A549 (cell line): Measurements from ENCODE around the gene BCL2L11. TPM values are rescaled to one million over a fixed set of nuclear protein-coding genes. Genes with fewer than 3 reads are reported as not detected.

Experiments
- ATAC-seq, 2 experiments: fragments of 200-7000 bp in 1 of 2; fragments of >200 bp in 1 of 2; cut with Nextera tagmentation in 1 of 2; cut with Tn5 transposase in 1 of 2; 3 replicates each; pipeline versions ENCODE4 v1.8.0 to v1.9.1; 2018 to 2020; ENCODE audit warnings: mild to moderate bottlenecking in 1 of 2, moderate library complexity in 1 of 2
- CTCF ChIA-PET: fragments of 300-600 bp; sonication (Branson Sonifier 250); formaldehyde crosslinking; extraction: SDS; loops from one replicate; lab custom pipeline; 2021; ENCODE audit warnings: antibody characterized with exemption, inconsistent platforms; lab: Yijun Ruan, JAX
- POLR2A ChIA-PET: fragments of 350-600 bp; formaldehyde crosslinking; extraction: SDS; loops from one replicate; lab custom pipeline; 2021; ENCODE audit warnings: antibody characterized with exemption, inconsistent platforms; lab: Yijun Ruan, JAX
- DNase-seq, 2 experiments: peaks; one replicate each; pipeline versions ENCODE4 v3.0.0 to v3.0.0-alpha.2; 2011 to 2016; ENCODE audit warnings: low read depth in 1 of 2, low spot score in 1 of 2
- FAIRE-seq: peaks from 2 replicates; lab custom pipeline; 2011; peaks lifted over from hg19 to GRCh38; lab: Jason Lieb, UNC
- H3K27ac ChIP-seq, 2 experiments: fragments of >200 bp; sonication (Bioruptor Twin); formaldehyde crosslinking; 3 replicates each; pipeline ENCODE4 v1.5.1; 2016 to 2017
- H3K4me1 ChIP-seq: fragments of >200 bp; sonication (Bioruptor Twin); formaldehyde crosslinking; 3 replicates; pipeline ENCODE4 v1.6.1; 2016
- H3K4me2 ChIP-seq: fragments of >200 bp; sonication (Bioruptor Twin); formaldehyde crosslinking; 3 replicates; pipeline ENCODE4 v1.6.1; 2016
- H3K4me3 ChIP-seq: fragments of >200 bp; sonication (Bioruptor Twin); formaldehyde crosslinking; 3 replicates; pipeline ENCODE4 v1.5.1; 2016
- H3K9me3 ChIP-seq: fragments of >200 bp; sonication (Bioruptor Twin); formaldehyde crosslinking; 3 replicates; pipeline ENCODE4 v1.6.1; 2016
- CTCF ChIP-seq: fragments of >200 bp; sonication (Bioruptor Twin); formaldehyde crosslinking; IDR thresholded peaks from 3 replicates; pipeline ENCODE4 v1.5.1; 2016
- ELK1 ChIP-seq: fragments of 150-350 bp; IDR thresholded peaks from 2 replicates; pipeline ENCODE4 v1.6.1; 2014; ENCODE audit warnings: low read depth, mild to moderate bottlenecking, low read length
- FOSB ChIP-seq: fragments of 250-450 bp; sonication (Bioruptor Pico); IDR thresholded peaks from 2 replicates; pipeline ENCODE4 v1.5.0; 2020; ENCODE audit warnings: mild to moderate bottlenecking, moderate library complexity
- FOSL2 ChIP-seq, 2 experiments: fragments of 450-650 bp in 1 of 2; fragments of >200 bp in 1 of 2; sonication (Bioruptor Twin) in 1 of 2; formaldehyde crosslinking; IDR thresholded peaks; 2 replicates each; pipeline versions ENCODE4 v1.5.0 to v1.6.1; 2016 to 2020; ENCODE audit warnings: mild to moderate bottlenecking in 1 of 2, moderate library complexity in 1 of 2
- GATA3 ChIP-seq: IDR thresholded peaks from 2 replicates; pipeline ENCODE4 v1.6.1; 2012; ENCODE audit warnings: borderline replicate concordance
- HOXB13 ChIP-seq: fragments of 250-450 bp; sonication (Bioruptor Pico); IDR thresholded peaks from 2 replicates; pipeline ENCODE4 v1.5.0; 2020; ENCODE audit warnings: low read depth, mild to moderate bottlenecking, moderate library complexity
- JUN ChIP-seq, 2 experiments: fragments of >200 bp; sonication (Bioruptor Twin); formaldehyde crosslinking; IDR thresholded peaks; 2 replicates in 1 of 2; 3 replicates in 1 of 2; pipeline ENCODE4 v1.6.1; 2016 to 2017
- JUNB ChIP-seq: fragments of >200 bp; sonication (Bioruptor Twin); formaldehyde crosslinking; IDR thresholded peaks from 2 replicates; pipeline ENCODE4 v1.6.1; 2016
- KDM1A ChIP-seq: fragments of 200-600 bp; sonication (generic); IDR thresholded peaks from 2 replicates; pipeline ENCODE4 v1.6.1; 2016; ENCODE audit warnings: low read depth, mild to moderate bottlenecking
- KDM5A ChIP-seq: fragments of 200-600 bp; sonication (generic); IDR thresholded peaks from 2 replicates; pipeline ENCODE4 v1.6.1; 2016; ENCODE audit warnings: antibody characterized with exemption, mild to moderate bottlenecking
- MAFK ChIP-seq: fragments of 450-650 bp; IDR thresholded peaks from 2 replicates; pipeline ENCODE4 v1.6.1; 2014; ENCODE audit not compliant: partially characterized antibody
- NFE2L2 ChIP-seq: fragments of 150-350 bp; conservative IDR thresholded peaks from 2 replicates; pipeline ENCODE4 v1.6.1; 2014; ENCODE audit warnings: low read length
- NPAS2 ChIP-seq: fragments of 250-450 bp; sonication (Bioruptor Pico); IDR thresholded peaks from 2 replicates; pipeline ENCODE4 v1.8.0; 2022; ENCODE audit warnings: mild to moderate bottlenecking, moderate library complexity, borderline replicate concordance
- NR3C1 ChIP-seq: fragments of >200 bp; sonication (Bioruptor Twin); formaldehyde crosslinking; IDR thresholded peaks from 3 replicates; pipeline ENCODE4 v1.6.1; 2017
- POLR2AphosphoS2 ChIP-seq: conservative IDR thresholded peaks from 2 replicates; pipeline ENCODE4 v1.6.1; 2012; ENCODE audit warnings: low read length, improper control_type of control experiment, inconsistent platforms
- RAD21 ChIP-seq, 2 experiments: fragments of >200 bp in 1 of 2; sonication (Bioruptor Twin) in 1 of 2; formaldehyde crosslinking in 1 of 2; IDR thresholded peaks in 1 of 2; conservative IDR thresholded peaks in 1 of 2; 2 replicates in 1 of 2; 3 replicates in 1 of 2; pipeline ENCODE4 v1.6.1; 2012 to 2018; ENCODE audit warnings: inconsistent platforms in 1 of 2
- SMC3 ChIP-seq: fragments of >200 bp; sonication (Bioruptor Twin); formaldehyde crosslinking; IDR thresholded peaks from 3 replicates; pipeline ENCODE4 v1.6.1; 2018; ENCODE audit warnings: inconsistent platforms
- SREBF2 ChIP-seq: fragments of 450-650 bp; IDR thresholded peaks from 2 replicates; pipeline ENCODE4 v1.6.1; 2014; ENCODE audit warnings: mild to moderate bottlenecking, moderate library complexity
- TP53 ChIP-seq: fragments of 250-450 bp; sonication (Bioruptor Pico); IDR thresholded peaks from 2 replicates; pipeline ENCODE4 v1.5.0; 2021; ENCODE audit warnings: mild to moderate bottlenecking, moderate library complexity
- ZNF302 ChIP-seq: fragments of 250-450 bp; sonication (Bioruptor Pico); IDR thresholded peaks from 2 replicates; pipeline ENCODE4 v1.9.0; 2021; ENCODE audit warnings: inconsistent platforms, mild to moderate bottlenecking, moderate library complexity
- WGBS: methylation state at CpG from one replicate; pipeline ENCODE4 v1.1.6; 2017; ENCODE audit errors: missing lambda C conversion rate; 5-methylcytosine and 5-hydroxymethylcytosine counted together
- polyA plus RNA-seq, 4 experiments: library from polyadenylated mRNA; depleted of rRNA in 3 of 4; stranded (reverse); fragments of >200 nt; fragmentation: RNase III in 1 of 4; extraction: RNeasy Plus Mini Kit Qiagen cat#74134 plus additional on column Dnase treatment in 1 of 4; gene quantifications; 2 replicates in 3 of 4; 3 replicates in 1 of 4; pipeline ENCODE4 v1.2.3, GENCODE V29; 2011 to 2017

The BCL2L11 gene
- polyA plus RNA-seq, 2 of the 4 experiments (the other 2 are of a cell fraction) = 7.4 to 14.5 TPM

- ChIA-PET CTCF (interaction anchor here (0.9 to 1.8 kb wide), 5 partner anchors 9 to 37 kb away, joined by 3 to 8 read pairs (median 3); no protein-coding TSS in a partner anchor), POLR2A (interaction anchor here (1.8 kb wide), 1 partner anchor 48 kb away, joined by 7 read pairs; the partner anchor contains the start of gene BCL2L11)
- Histone ChIP-seq H3K9me3 (no peaks in the 10 kb centered on the region), H3K27ac (peak overlapping the region; percentile 75 to 84), H3K4me3 (no peak overlapping the region), H3K4me1 (peaks cover 41% of the 10 kb centered on the region), H3K4me2 (peak overlapping the region; percentile 70)
- TF ChIP-seq ELK1 (no peak), FOSL2 (IDR thresholded peaks at IDR 0.05) (0 out of 2 replicates have a peak, but pooled peaks have one; percentile 47), FOSL2 (CRISPR knock-in tag; IDR thresholded peaks at IDR 0.05) (peak; percentile 78), GATA3 (peak; percentile 32; the same call in 1 of the 2 replicates), MAFK (peak; percentile 93), RAD21 (conservative IDR thresholded peaks at IDR 0.05 in 1 of 2, IDR thresholded peaks at IDR 0.05 in 1 of 2) (peak in 1 of 2 experiments; percentile 12; a peak in 1 of 5 replicates), ZNF302 (CRISPR knock-in tag) (no peak), POLR2AphosphoS2 (0 out of 2 replicates have a peak, but pooled peaks have one; percentile 62), JUN (IDR thresholded peaks at IDR 0.05) (peak; percentile 41 to 50; a peak in 3 of 5 replicates), CTCF (no peak), JUNB (peak; percentile 57), FOSB (CRISPR knock-in tag) (no peak), SMC3 (peak; percentile 20; the same call in 1 of the 3 replicates), NR3C1 (no peak), TP53 (no peak), NFE2L2 (peak; percentile 73)
- DNase-seq = peak; percentile 58 to 68
- no peak for FAIRE-seq
- WGBS = 33% methylated on average over 9 of the region's 9 CpGs
- peak; percentile 87 to 90 for ATAC-seq
These were observed 48.0 kb downstream of the BCL2L11 start for GRCh38 chr2:111168528-111169239.

DNA sequence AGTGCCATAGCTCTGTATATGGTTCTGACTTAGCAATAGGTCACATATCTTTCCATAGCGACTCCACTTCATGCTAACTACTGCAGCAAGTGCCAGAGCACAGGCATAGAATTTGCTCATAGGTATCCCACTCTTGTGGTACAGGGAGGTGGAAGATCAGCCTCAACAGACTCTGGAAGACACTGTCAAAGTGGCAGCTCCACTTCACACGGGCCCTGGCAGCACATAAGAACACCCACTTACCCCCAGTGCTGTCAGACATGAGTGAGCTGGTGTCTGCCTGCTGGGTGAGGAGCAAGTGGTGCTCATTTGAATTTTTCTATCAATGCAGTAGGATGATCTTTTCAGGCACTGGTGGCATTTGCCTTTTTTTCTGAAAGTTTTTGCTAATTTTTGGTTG is 48.6 kb downstream of the BCL2L11 start:
- no peak for DNase-seq
- peaks cover 41% of the 10 kb centered on the region for H3K4me1 ChIP-seq
- H3K27ac ChIP-seq = peak overlapping the region; percentile 75 to 84
- peak; percentile 16 to 34; a peak in 3 of 6 replicates for ATAC-seq
- FAIRE-seq = no peak
- WGBS = 58% methylated on average over 2 of the region's 2 CpGs
- no peaks in the 10 kb centered on the region for H3K9me3 ChIP-seq
- POLR2A ChIA-PET = interaction anchor here (1.8 kb wide), 1 partner anchor 49 kb away, joined by 7 read pairs; the partner anchor contains the start of gene BCL2L11
- CTCF ChIA-PET = interaction anchor here (1.2 to 1.8 kb wide), 2 partner anchors 9 to 15 kb away, joined by 3 to 8 read pairs; no protein-coding TSS in a partner anchor
- TF ChIP-seq HOXB13 (CRISPR knock-in tag) (no peak), MAFK (no peak), NPAS2 (CRISPR knock-in tag) (no peak), SREBF2 (no peak), KDM5A (no peak), KDM1A (no peak)
- H3K4me2 ChIP-seq = peak overlapping the region; percentile 70
- H3K4me3 ChIP-seq = no peak overlapping the region
